Measurements from ENCODE around the gene PLCH1. TPM values are rescaled to one million over a fixed set of nuclear protein-coding genes. Genes with fewer than 3 reads are reported as not detected.

PLCH1 gene
- total RNA-seq, 1 donor from 2014 or later, result 7.6 TPM

DNA sequence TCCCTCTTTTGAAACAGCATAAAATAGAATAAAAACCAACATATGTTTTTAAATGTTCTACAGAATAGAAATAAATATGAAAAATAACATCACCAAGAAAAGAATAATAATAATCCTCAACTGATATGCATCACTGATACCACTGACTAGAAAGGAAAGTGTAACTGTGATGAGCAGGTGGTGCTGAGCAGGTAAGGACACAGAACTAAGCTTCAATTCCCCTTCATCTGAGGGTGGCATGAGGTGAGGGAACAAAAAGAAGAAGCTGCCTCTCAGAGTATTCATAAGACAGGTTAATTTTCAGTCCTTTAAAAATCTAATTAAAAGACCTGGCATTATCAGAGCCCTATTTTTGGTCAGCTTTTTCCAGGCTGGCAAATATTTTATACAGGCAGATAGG is 216.3 kb downstream of the PLCH1 start:
- Mint-ChIP-seq H3K9me3 (no peaks in the 10 kb centered on the region), H3K36me3 (no peaks in the 10 kb centered on the region), H3K27ac (no peak overlapping the region), H3K4me3 (no peak overlapping the region), H3K4me1 (ENCODE audit: unreplicated experiment) (no peaks in the 10 kb centered on the region), H3K27me3 (no peaks in the 10 kb centered on the region)
- no peak for DNase-seq (ENCODE audit: extremely low spot score, unreplicated experiment)
- TF ChIP-seq, protein P1, sequence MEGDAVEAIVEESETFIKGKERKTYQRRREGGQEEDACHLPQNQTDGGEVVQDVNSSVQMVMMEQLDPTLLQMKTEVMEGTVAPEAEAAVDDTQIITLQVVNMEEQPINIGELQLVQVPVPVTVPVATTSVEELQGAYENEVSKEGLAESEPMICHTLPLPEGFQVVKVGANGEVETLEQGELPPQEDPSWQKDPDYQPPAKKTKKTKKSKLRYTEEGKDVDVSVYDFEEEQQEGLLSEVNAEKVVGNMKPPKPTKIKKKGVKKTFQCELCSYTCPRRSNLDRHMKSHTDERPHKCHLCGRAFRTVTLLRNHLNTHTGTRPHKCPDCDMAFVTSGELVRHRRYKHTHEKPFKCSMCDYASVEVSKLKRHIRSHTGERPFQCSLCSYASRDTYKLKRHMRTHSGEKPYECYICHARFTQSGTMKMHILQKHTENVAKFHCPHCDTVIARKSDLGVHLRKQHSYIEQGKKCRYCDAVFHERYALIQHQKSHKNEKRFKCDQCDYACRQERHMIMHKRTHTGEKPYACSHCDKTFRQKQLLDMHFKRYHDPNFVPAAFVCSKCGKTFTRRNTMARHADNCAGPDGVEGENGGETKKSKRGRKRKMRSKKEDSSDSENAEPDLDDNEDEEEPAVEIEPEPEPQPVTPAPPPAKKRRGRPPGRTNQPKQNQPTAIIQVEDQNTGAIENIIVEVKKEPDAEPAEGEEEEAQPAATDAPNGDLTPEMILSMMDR (conservative IDR thresholded peaks at IDR 0.05), result no peak

- Mint-ChIP-seq H3K27ac (no peak overlapping the region), H3K27me3 (no peaks in the 10 kb centered on the region), H3K9me3 (no peaks in the 10 kb centered on the region), H3K4me1 (ENCODE audit: unreplicated experiment) (no peaks in the 10 kb centered on the region), H3K4me3 (no peak overlapping the region), H3K36me3 (no peaks in the 10 kb centered on the region)
- TF ChIP-seq, protein P1 (conservative IDR thresholded peaks at IDR 0.05), result no peak
- DNase-seq (ENCODE audit: extremely low spot score, unreplicated experiment), result no peak
Measured at GRCh38 chr3:155525324-155525833, 219.5 kb downstream of the PLCH1 start.

GRCh38 chr3:155520463-155520862 is 224.4 kb downstream of the PLCH1 start:
- no peak for DNase-seq (ENCODE audit: extremely low spot score, unreplicated experiment)
- Mint-ChIP-seq H3K4me3 (no peak overlapping the region), H3K36me3 (no peaks in the 10 kb centered on the region), H3K9me3 (no peaks in the 10 kb centered on the region), H3K4me1 (ENCODE audit: unreplicated experiment) (peaks cover 8% of the 10 kb centered on the region), H3K27ac (no peak overlapping the region), H3K27me3 (no peaks in the 10 kb centered on the region)
- TF ChIP-seq, protein P1 (conservative IDR thresholded peaks at IDR 0.05), result no peak

DNA sequence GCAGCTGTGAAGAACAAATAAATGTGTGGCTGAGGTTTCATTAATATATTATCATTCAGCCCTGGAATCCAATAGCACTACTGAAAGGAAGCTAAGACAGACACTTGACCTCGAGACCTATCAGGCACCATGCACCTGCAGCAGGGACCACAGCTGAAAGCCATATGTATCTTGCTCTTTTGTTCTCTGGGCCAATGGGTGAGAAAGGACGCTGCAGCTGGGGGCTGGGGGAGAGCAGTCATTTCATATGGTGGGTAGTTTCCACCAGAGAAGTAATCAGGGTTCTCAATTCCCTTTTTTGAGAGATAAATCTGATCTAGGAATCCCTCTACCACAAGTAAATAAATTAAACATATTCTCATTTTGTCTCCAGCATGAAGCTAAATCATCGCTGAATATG is 225.8 kb downstream of the PLCH1 start:
- no peak overlapping the region for H3K27ac Mint-ChIP-seq

GRCh38 chr3:155517903-155518302 is 227.0 kb downstream of the PLCH1 start:
- H3K36me3 Mint-ChIP-seq, result no peaks in the 10 kb centered on the region
- TF ChIP-seq, protein P1 (conservative IDR thresholded peaks at IDR 0.05), result no peak
- H3K27ac Mint-ChIP-seq, result no peak overlapping the region
- DNase-seq (ENCODE audit: extremely low spot score, unreplicated experiment), result no peak
- peaks cover 8% of the 10 kb centered on the region for H3K4me1 Mint-ChIP-seq (ENCODE audit: unreplicated experiment)
- no peak overlapping the region for H3K4me3 Mint-ChIP-seq
- H3K9me3 Mint-ChIP-seq, result no peaks in the 10 kb centered on the region
- no peaks in the 10 kb centered on the region for H3K27me3 Mint-ChIP-seq

More for the DNA sequence above, 225.8 kb downstream of the PLCH1 start:
- DNase-seq (ENCODE audit: extremely low spot score, unreplicated experiment), result no peak
- Mint-ChIP-seq H3K4me3 (no peak overlapping the region), H3K4me1 (ENCODE audit: unreplicated experiment) (peaks cover 8% of the 10 kb centered on the region), H3K27me3 (no peaks in the 10 kb centered on the region), H3K36me3 (no peaks in the 10 kb centered on the region), H3K9me3 (no peaks in the 10 kb centered on the region)
- TF ChIP-seq, protein P1 (conservative IDR thresholded peaks at IDR 0.05), result no peak

DNA sequence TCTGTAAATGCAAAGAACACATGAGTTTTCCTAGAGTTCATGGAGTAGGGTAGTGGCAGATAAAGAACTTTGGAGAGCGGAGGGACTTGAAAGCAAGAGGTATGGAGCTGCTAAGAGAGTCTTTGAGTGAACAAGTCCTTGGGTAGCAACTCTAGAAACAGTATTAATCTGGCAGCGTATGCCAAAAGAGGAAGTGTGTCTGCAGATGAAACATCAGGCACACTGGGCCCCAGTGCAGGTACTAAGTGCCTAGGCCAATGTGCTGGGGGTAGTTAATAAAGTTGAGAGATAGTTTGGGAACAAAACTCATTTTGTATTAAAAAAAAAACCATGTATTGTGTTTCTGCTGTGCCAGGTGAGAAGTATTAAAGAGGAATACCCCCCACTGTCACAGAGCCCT is 228.4 kb downstream of the PLCH1 start:
- Mint-ChIP-seq H3K4me3 (no peak overlapping the region), H3K36me3 (peaks cover 4% of the 10 kb centered on the region)

More for the DNA sequence above, 228.4 kb downstream of the PLCH1 start:
- peaks cover 4% of the 10 kb centered on the region for H3K9me3 Mint-ChIP-seq
- no peak for DNase-seq (ENCODE audit: extremely low spot score, unreplicated experiment)
- H3K4me1 Mint-ChIP-seq (ENCODE audit: unreplicated experiment), result peaks cover 8% of the 10 kb centered on the region
- H3K27me3 Mint-ChIP-seq, result no peaks in the 10 kb centered on the region
- TF ChIP-seq, protein P1 (conservative IDR thresholded peaks at IDR 0.05), result no peak
- H3K27ac Mint-ChIP-seq, result no peak overlapping the region
